Inflammatory macrophage (primary cell): ENCODE data around the gene MX2.

ENCODE experiments used
- DNase-seq, 2 donors: peaks; one replicate each; pipeline ENCODE4 v3.0.0-alpha.2; 2020 to 2022

The MX2 gene

DNA sequence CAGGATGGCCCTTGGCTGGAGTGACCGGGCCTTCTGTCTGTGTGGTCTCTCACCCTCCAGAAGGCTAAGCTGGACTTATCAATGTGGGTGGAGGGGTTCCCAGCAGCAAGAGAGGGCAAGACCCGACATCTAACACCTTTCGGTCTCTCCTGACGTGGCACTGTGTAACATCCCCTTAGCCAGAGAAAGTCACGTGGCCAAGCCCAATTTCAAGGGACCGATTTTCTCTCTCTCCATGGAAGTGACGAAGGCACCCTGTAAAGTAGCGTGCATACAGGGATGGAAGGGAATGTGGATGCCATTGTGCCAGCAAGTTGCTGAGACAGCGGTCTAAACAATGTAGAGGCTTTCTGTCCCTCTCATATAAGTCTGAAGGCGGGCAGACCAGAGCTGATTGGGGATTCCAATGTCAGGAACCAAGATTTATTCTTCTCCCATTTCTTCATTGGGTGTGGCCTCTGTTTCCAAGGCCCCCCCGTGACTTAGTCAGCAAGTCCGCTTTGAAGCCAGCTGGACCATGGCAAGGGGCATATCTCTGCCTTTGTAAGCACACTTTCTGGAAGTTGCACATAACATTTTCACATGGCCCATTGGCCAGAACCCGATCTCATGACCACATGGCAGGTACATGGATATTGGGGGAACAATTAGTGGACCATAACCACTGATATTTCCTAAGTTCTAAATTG, 76.7 kb downstream of the MX2 start:
- DNase-seq: no peak

GRCh38 chr21:41439248-41439647, 77.4 kb downstream of the MX2 start:
- no peak for DNase-seq

- no peak for DNase-seq
Observed at GRCh38 chr21:41441546-41441945, 79.7 kb downstream of the MX2 start.

DNA sequence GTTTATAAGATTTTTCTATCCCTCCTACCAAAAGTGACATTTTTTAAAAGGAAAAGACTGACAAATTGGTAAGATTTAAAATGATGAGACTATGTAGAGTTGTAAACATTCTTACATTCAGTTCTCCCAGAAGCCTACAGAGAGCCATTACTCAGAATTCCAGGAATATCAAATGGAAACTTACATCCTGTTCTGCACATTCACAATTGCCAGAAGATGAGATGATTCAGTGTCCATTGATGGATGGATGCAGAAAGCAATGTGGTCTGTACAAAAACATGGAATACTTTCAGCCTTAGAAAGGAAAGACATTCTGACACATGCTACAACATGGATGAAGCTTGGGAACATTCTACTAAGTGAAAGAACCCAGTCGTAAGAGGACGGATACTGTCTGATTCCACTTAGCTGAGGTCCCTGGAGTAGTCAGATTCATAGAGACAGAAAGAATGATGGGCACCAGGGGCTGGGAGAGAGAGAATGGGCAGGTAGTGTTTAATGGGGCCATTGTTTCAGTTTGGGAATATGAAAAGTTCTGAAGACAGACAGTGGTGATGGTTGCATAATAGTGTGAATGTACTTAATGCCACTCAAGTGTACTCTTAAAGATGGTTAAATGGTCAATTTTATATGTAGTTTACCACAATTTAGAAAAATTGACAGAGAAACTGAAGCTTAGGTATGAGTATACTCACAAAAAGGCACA, 80.8 kb downstream of the MX2 start:
- no peak for DNase-seq

DNA sequence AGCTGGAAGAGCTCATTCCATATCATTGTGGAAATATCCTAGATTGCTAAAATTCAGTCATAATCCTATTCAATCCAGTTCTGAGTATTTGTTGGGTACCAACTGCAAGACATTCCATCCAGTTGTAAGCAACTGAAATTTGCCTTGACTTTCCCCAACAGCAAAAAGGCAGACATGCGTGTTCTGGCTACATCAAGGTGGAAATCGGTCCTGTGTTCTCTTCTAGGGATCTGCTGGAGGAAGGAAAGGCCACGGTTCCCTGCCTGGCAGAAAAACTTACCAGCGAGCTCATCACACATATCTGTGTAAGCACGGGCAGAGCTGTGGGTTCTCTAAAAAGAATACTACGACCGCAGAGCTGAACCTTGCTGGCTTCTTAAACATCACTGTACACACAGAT, 81.7 kb downstream of the MX2 start:
- no peak for DNase-seq

- DNase-seq: no peak
Observed at GRCh38 chr21:41444703-41445464, 83.1 kb downstream of the MX2 start.

- DNase-seq: no peak
Observed at GRCh38 chr21:41445465-41445862, 83.6 kb downstream of the MX2 start.

DNA sequence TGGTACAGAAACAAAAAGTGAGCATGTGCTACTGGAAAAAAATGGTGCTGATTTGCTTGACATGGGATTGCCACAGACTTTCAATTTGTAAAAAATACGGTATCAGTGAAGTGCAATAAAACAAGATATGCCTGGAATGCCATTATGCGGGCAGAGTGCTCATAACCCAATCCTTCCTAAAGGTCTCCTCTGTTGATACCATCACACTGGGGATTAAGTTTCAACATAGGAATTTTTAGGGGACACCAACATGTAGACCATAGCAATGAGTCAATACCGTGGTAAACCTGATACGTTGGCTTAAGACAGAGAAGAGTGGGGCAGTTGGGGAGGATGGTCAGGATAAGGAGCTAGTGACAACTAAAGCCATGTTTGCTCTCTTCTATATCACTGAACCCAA, 84.8 kb downstream of the MX2 start:
- DNase-seq: no peak

- DNase-seq: no peak
Observed at GRCh38 chr21:41447356-41447755, 85.5 kb downstream of the MX2 start.

- DNase-seq: no peak
Observed at GRCh38 chr21:41449613-41450012, 87.8 kb downstream of the MX2 start.

DNA sequence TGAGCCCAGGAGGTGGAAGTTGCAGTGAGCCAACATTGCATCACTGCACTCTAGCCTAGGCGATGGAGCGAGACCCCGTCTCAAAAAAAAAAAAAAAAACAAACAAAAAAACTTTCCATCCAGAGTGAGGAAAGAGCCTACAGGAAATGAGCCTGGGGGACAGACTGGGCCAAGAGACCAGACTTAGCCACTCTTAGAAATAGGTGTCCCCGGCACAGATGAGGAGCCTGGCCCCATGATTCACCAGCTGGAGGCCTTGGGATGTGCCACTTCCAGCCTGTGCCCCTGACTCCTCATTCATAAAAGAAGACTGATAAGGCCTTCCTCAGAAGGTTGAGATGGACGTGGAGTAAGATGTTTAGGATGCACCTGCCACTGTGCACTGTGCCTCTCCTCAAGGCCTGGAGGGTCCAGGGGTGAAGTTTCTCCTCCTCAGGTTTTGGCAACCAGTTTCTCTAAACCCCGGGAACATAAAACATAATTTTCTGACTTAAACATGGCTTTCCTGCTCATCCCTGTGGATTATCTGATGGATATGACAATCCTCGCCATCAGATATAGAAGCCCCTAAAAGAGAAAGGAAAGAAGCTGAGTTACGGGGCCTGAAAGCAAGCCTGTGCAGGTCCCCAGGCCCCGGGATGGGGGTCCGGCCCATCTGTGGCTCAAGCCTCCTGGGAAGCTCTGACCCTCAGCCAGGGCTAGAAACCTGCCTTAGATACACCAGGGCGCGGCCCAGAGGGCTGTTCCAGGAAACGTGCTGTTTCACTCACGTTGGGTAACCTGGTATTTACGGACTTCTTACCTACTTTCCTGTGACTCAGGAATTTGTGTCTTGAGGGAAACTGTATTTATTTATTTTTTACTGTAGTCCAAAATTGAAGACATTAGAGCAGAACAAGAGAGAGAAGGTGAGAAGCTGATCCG, 90.2 kb downstream of the MX2 start:
- no peak for DNase-seq

GRCh38 chr21:41453198-41453597, 91.4 kb downstream of the MX2 start:
- no peak for DNase-seq

DNA sequence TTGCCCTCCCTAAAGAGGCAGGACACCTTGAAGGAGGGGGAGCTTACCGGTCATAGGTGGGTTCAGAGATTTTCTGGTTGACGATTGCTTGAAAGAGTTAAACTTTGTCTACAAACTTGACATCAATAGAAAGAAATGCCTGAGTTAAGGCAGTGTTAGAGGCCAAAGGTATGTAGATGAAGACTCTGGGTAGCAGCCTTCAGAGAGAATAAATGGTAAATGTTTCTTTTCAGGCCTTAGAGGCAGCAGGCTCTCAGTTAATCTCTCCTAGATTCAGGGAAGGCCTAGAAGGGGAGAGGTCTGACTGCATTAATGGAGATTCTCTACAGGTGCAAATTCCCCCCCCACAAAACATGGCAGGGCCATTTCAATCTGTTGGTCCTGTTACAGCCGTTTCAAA, 91.9 kb downstream of the MX2 start:
- DNase-seq: no peak

DNA sequence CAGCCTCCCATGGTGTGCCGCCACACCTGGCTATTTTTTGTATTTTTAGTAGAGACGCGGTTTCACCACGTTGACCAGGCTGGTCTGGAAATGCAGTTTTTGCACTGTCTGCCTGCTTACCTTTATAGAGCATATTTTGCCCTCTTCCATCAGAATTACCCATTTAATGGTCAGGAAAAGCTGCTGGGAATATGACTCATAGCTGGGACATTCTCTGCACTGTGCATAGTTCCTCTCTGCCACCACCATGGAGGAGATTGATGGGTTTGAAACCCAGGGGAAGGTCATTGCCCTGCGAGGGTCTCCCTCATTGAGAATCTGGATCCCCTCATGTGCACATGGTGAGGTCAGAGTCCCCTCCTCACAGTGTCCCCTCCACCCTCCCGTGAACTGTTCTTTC, 96.3 kb downstream of the MX2 start:
- no peak for DNase-seq

GRCh38 chr21:41458559-41458958, 96.7 kb downstream of the MX2 start:
- DNase-seq: no peak
